ENCODE results near the gene SPART.
"Not testable (repeated sequence)": the region's sequence is repeated elsewhere in the genome, so short reads cannot be mapped to it uniquely, and the experiment has no call there.

SPART gene

GRCh38 chr13:36319793-36320192, 26.4 kb downstream of the SPART start:
- DNase-seq (ENCODE audit: low read depth): not testable (repeated sequence)

- no peak for DNase-seq (ENCODE audit: low read depth)
Measured at GRCh38 chr13:36313047-36313969, 32.9 kb downstream of the SPART start.

- no peak for DNase-seq (ENCODE audit: low read depth)
Measured at GRCh38 chr13:36310417-36311108, 35.6 kb downstream of the SPART start.

- DNase-seq (ENCODE audit: low read depth): no peak
Measured at GRCh38 chr13:36302289-36302688, 43.9 kb downstream of the SPART start.

GRCh38 chr13:36299469-36299868, 46.7 kb downstream of the SPART start:
- not testable (repeated sequence) for DNase-seq (ENCODE audit: low read depth)

GRCh38 chr13:36298535-36299068, 47.6 kb downstream of the SPART start:
- no peak for DNase-seq (ENCODE audit: low read depth)

GRCh38 chr13:36297366-36298338, 48.5 kb downstream of the SPART start, which contains the start of gene CCDC169:
TSS of gene CCDC169 (minus strand) at chr13:36297814. CDS start at chr13:36297719, 95 bp downstream.
- DNase-seq (ENCODE audit: low read depth): no peak

- no peak for DNase-seq (ENCODE audit: low read depth)
Measured at GRCh38 chr13:36294096-36294495, 52.1 kb downstream of the SPART start.

GRCh38 chr13:36293497-36293896, 52.7 kb downstream of the SPART start:
- no peak for DNase-seq (ENCODE audit: low read depth)

GRCh38 chr13:36288794-36289391, 57.3 kb downstream of the SPART start:
- DNase-seq (ENCODE audit: low read depth): no peak

GRCh38 chr13:36286006-36286405, 60.2 kb downstream of the SPART start:
- no peak for DNase-seq (ENCODE audit: low read depth)

- DNase-seq (ENCODE audit: low read depth): no peak
Measured at GRCh38 chr13:36282821-36283432, 63.3 kb downstream of the SPART start.

GRCh38 chr13:36275190-36276002, 70.8 kb downstream of the SPART start:
- DNase-seq (ENCODE audit: low read depth): no peak

- DNase-seq (ENCODE audit: low read depth): no peak
Measured at GRCh38 chr13:36273431-36273830, 72.8 kb downstream of the SPART start.

GRCh38 chr13:36261976-36262375, 84.2 kb downstream of the SPART start:
- no peak for DNase-seq (ENCODE audit: low read depth)

GRCh38 chr13:36261011-36261410, 85.2 kb downstream of the SPART start:
- DNase-seq (ENCODE audit: low read depth): no peak

GRCh38 chr13:36259361-36260137, 86.6 kb downstream of the SPART start:
- no peak for DNase-seq (ENCODE audit: low read depth)

GRCh38 chr13:36258831-36259230, 87.4 kb downstream of the SPART start:
- no peak for DNase-seq (ENCODE audit: low read depth)
